BLaER1 (cell line): Measurements from ENCODE around the gene GALNT18.

Experiments used
- H3K27ac ChIP-seq: shearing (Covaris generic); formaldehyde crosslinking; 2 replicates; pipeline ENCODE4 v1.8.1; 2022
- H3K27me3 ChIP-seq: shearing (Covaris generic); formaldehyde crosslinking; 2 replicates; pipeline ENCODE4 v1.8.1; 2022
- H3K36me3 ChIP-seq: shearing (Covaris generic); formaldehyde crosslinking; 2 replicates; pipeline ENCODE4 v1.8.1; 2022
- H3K4me1 ChIP-seq: shearing (Covaris generic); formaldehyde crosslinking; 2 replicates; pipeline ENCODE4 v1.8.1; 2022
- H3K4me2 ChIP-seq: shearing (Covaris generic); formaldehyde crosslinking; 2 replicates; pipeline ENCODE4 v1.8.1; 2022
- H3K4me3 ChIP-seq: shearing (Covaris generic); formaldehyde crosslinking; 2 replicates; pipeline ENCODE4 v1.8.1; 2022
- H3K9ac ChIP-seq: shearing (Covaris generic); formaldehyde crosslinking; 2 replicates; pipeline ENCODE4 v1.8.1; 2022
- H3K9me3 ChIP-seq: shearing (Covaris generic); formaldehyde crosslinking; 2 replicates; pipeline ENCODE4 v1.8.1; 2022
- H4K20me1 ChIP-seq: shearing (Covaris generic); formaldehyde crosslinking; 2 replicates; pipeline ENCODE4 v1.8.1; 2022
- Cebpa-rat ChIP-seq: shearing (Covaris generic); IDR thresholded peaks from 2 replicates; pipeline ENCODE4 v1.8.1; 2022

Gene GALNT18

GRCh38 chr11:11611381-11611780, 10.4 kb downstream of the GALNT18 start:
- no peaks in the 10 kb centered on the region for H3K9me3 ChIP-seq
- TF ChIP-seq Cebpa-rat = no peak
- no peaks in the 10 kb centered on the region for H3K36me3 ChIP-seq
- no peak overlapping the region for H3K4me3 ChIP-seq
- no peaks in the 10 kb centered on the region for H3K27me3 ChIP-seq
- no peak overlapping the region for H3K4me2 ChIP-seq
- H3K27ac ChIP-seq = no peak overlapping the region
- no peak overlapping the region for H3K9ac ChIP-seq
- H4K20me1 ChIP-seq = no peaks in the 10 kb centered on the region
- H3K4me1 ChIP-seq = no peaks in the 10 kb centered on the region

- Histone ChIP-seq H3K4me2 (no peak overlapping the region), H3K9ac (no peak overlapping the region), H3K4me3 (no peak overlapping the region), H4K20me1 (no peaks in the 10 kb centered on the region), H3K36me3 (no peaks in the 10 kb centered on the region), H3K4me1 (no peaks in the 10 kb centered on the region), H3K9me3 (no peaks in the 10 kb centered on the region), H3K27ac (no peak overlapping the region), H3K27me3 (no peaks in the 10 kb centered on the region)
- TF ChIP-seq Cebpa-rat = no peak
These were observed 13.0 kb downstream of the GALNT18 start for GRCh38 chr11:11608783-11609232.

GRCh38 chr11:11607772-11608171, 14.0 kb downstream of the GALNT18 start:
- H3K9me3 ChIP-seq = no peaks in the 10 kb centered on the region
- TF ChIP-seq Cebpa-rat = no peak
- no peak overlapping the region for H3K27ac ChIP-seq
- H3K27me3 ChIP-seq = no peaks in the 10 kb centered on the region
- no peaks in the 10 kb centered on the region for H4K20me1 ChIP-seq
- no peaks in the 10 kb centered on the region for H3K36me3 ChIP-seq
- H3K9ac ChIP-seq = no peak overlapping the region
- no peaks in the 10 kb centered on the region for H3K4me1 ChIP-seq
- no peak overlapping the region for H3K4me3 ChIP-seq
- H3K4me2 ChIP-seq = no peak overlapping the region

- Histone ChIP-seq H3K4me2 (no peak overlapping the region), H4K20me1 (no peaks in the 10 kb centered on the region), H3K9ac (no peak overlapping the region), H3K4me1 (no peaks in the 10 kb centered on the region), H3K27ac (no peak overlapping the region), H3K4me3 (no peak overlapping the region), H3K27me3 (no peaks in the 10 kb centered on the region), H3K9me3 (no peaks in the 10 kb centered on the region), H3K36me3 (no peaks in the 10 kb centered on the region)
- no peak for TF ChIP-seq Cebpa-rat
These were observed 15.9 kb downstream of the GALNT18 start for GRCh38 chr11:11605821-11606450.

- no peak overlapping the region for H3K4me3 ChIP-seq
- H3K4me1 ChIP-seq = no peaks in the 10 kb centered on the region
- no peaks in the 10 kb centered on the region for H4K20me1 ChIP-seq
- H3K4me2 ChIP-seq = no peak overlapping the region
- H3K36me3 ChIP-seq = no peaks in the 10 kb centered on the region
- no peak overlapping the region for H3K27ac ChIP-seq
- H3K27me3 ChIP-seq = no peaks in the 10 kb centered on the region
- no peak overlapping the region for H3K9ac ChIP-seq
- H3K9me3 ChIP-seq = no peaks in the 10 kb centered on the region
- no peak for TF ChIP-seq Cebpa-rat
These were observed 16.6 kb downstream of the GALNT18 start for GRCh38 chr11:11605181-11605580.

GRCh38 chr11:11604370-11604990, 17.3 kb downstream of the GALNT18 start:
- TF ChIP-seq Cebpa-rat = no peak
- H3K4me1 ChIP-seq = no peaks in the 10 kb centered on the region
- no peak overlapping the region for H3K4me3 ChIP-seq
- H3K9ac ChIP-seq = no peak overlapping the region
- no peak overlapping the region for H3K4me2 ChIP-seq
- no peaks in the 10 kb centered on the region for H3K27me3 ChIP-seq
- no peak overlapping the region for H3K27ac ChIP-seq
- H3K9me3 ChIP-seq = no peaks in the 10 kb centered on the region
- no peaks in the 10 kb centered on the region for H3K36me3 ChIP-seq
- H4K20me1 ChIP-seq = no peaks in the 10 kb centered on the region

GRCh38 chr11:11602011-11602410, 19.8 kb downstream of the GALNT18 start:
- no peaks in the 10 kb centered on the region for H3K4me1 ChIP-seq

GRCh38 chr11:11600288-11600687, 21.5 kb downstream of the GALNT18 start:
- Histone ChIP-seq H3K36me3 (no peaks in the 10 kb centered on the region), H3K4me1 (no peaks in the 10 kb centered on the region), H3K4me2 (no peak overlapping the region), H4K20me1 (no peaks in the 10 kb centered on the region), H3K4me3 (no peak overlapping the region), H3K9ac (no peak overlapping the region), H3K27ac (no peak overlapping the region), H3K9me3 (no peaks in the 10 kb centered on the region), H3K27me3 (no peaks in the 10 kb centered on the region)
- no peak for TF ChIP-seq Cebpa-rat

More at GRCh38 chr11:11602011-11602410, 19.8 kb downstream of the GALNT18 start:
- Histone ChIP-seq H3K9me3 (no peaks in the 10 kb centered on the region), H3K4me2 (no peak overlapping the region), H3K27me3 (no peaks in the 10 kb centered on the region), H3K36me3 (no peaks in the 10 kb centered on the region), H4K20me1 (no peaks in the 10 kb centered on the region), H3K4me3 (no peak overlapping the region), H3K27ac (no peak overlapping the region), H3K9ac (no peak overlapping the region)
- TF ChIP-seq Cebpa-rat = no peak

GRCh38 chr11:11598243-11598642, 23.6 kb downstream of the GALNT18 start:
- no peak overlapping the region for H3K4me2 ChIP-seq
- H3K36me3 ChIP-seq = no peaks in the 10 kb centered on the region
- no peak overlapping the region for H3K9ac ChIP-seq
- no peaks in the 10 kb centered on the region for H3K27me3 ChIP-seq
- H3K27ac ChIP-seq = no peak overlapping the region
- H3K4me1 ChIP-seq = no peaks in the 10 kb centered on the region
- H3K9me3 ChIP-seq = no peaks in the 10 kb centered on the region
- no peak overlapping the region for H3K4me3 ChIP-seq
- H4K20me1 ChIP-seq = no peaks in the 10 kb centered on the region
- TF ChIP-seq Cebpa-rat = no peak

- no peak overlapping the region for H3K9ac ChIP-seq
- TF ChIP-seq Cebpa-rat = no peak
- H3K4me1 ChIP-seq = peaks cover 11% of the 10 kb centered on the region
- no peaks in the 10 kb centered on the region for H3K9me3 ChIP-seq
- H4K20me1 ChIP-seq = no peaks in the 10 kb centered on the region
- no peak overlapping the region for H3K27ac ChIP-seq
- H3K4me3 ChIP-seq = no peak overlapping the region
- H3K36me3 ChIP-seq = no peaks in the 10 kb centered on the region
- H3K4me2 ChIP-seq = no peak overlapping the region
- no peaks in the 10 kb centered on the region for H3K27me3 ChIP-seq
These were observed 27.6 kb downstream of the GALNT18 start for GRCh38 chr11:11594162-11594561.
